BE2C (cell line): Measurements from ENCODE around the gene GYS1.
"Not testable (repeated sequence)": the region's sequence is repeated elsewhere in the genome, so short reads cannot be mapped to it uniquely, and the experiment has no call there.

Experiments
- DNase-seq: peaks from one replicate; pipeline ENCODE4 v3.0.0-alpha.2; 2020
- H3K27me3 ChIP-seq: fragments of 250-450 bp; sonication (Bioruptor Pico); 2 replicates; pipeline ENCODE4 v1.5.1; 2020; ENCODE audit warnings: mild to moderate bottlenecking
- H3K36me3 ChIP-seq: fragments of 250-450 bp; sonication (Bioruptor Pico); 2 replicates; pipeline ENCODE4 v1.5.1; 2020; ENCODE audit warnings: mild to moderate bottlenecking
- H3K4me1 ChIP-seq: fragments of 250-450 bp; sonication (Bioruptor Pico); 2 replicates; pipeline ENCODE4 v1.5.1; 2020
- H3K4me3 ChIP-seq: 2 replicates; pipeline ENCODE4 v1.5.1; 2011; ENCODE audit warnings: low read depth, low read length
- H3K9me3 ChIP-seq: fragments of 250-450 bp; sonication (Bioruptor Pico); 2 replicates; pipeline ENCODE4 v1.5.1; 2020
- TF ChIP-seq, protein P1 (sequence below): IDR thresholded peaks from 2 replicates; pipeline ENCODE4 v1.5.1; 2012; ENCODE audit warnings: mild to moderate bottlenecking, low read depth, low read length

The GYS1 gene

GRCh38 chr19:48935864-48936263 lies 57.2 kb downstream of the GYS1 start:
- H3K36me3 ChIP-seq = no peaks in the 10 kb centered on the region
- no peak for DNase-seq
- H3K27me3 ChIP-seq = peaks cover 7% of the 10 kb centered on the region; the same call in 1 of the 2 replicates
- no peaks in the 10 kb centered on the region for H3K4me1 ChIP-seq
- TF ChIP-seq, protein P1, sequence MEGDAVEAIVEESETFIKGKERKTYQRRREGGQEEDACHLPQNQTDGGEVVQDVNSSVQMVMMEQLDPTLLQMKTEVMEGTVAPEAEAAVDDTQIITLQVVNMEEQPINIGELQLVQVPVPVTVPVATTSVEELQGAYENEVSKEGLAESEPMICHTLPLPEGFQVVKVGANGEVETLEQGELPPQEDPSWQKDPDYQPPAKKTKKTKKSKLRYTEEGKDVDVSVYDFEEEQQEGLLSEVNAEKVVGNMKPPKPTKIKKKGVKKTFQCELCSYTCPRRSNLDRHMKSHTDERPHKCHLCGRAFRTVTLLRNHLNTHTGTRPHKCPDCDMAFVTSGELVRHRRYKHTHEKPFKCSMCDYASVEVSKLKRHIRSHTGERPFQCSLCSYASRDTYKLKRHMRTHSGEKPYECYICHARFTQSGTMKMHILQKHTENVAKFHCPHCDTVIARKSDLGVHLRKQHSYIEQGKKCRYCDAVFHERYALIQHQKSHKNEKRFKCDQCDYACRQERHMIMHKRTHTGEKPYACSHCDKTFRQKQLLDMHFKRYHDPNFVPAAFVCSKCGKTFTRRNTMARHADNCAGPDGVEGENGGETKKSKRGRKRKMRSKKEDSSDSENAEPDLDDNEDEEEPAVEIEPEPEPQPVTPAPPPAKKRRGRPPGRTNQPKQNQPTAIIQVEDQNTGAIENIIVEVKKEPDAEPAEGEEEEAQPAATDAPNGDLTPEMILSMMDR = no peak
- H3K4me3 ChIP-seq = no peak overlapping the region
- no peaks in the 10 kb centered on the region for H3K9me3 ChIP-seq

DNA sequence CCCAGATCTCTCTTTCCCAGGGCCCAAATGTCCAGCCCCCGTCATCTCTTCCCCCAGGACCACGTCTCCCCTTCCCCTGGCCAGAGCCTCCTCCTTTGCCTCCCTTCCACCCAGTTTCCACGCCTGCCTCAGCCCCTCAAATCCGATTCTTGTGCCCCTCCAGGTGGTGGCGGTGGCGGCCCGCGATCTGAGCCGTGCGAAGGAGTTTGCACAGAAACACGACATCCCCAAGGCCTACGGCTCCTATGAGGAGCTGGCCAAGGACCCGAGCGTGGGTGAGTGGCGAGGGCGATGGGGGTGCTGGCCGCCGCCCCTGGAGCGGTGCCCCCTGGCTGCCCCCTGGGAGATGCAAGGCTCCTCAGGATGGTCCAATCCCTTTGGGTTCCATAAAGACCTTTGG lies 58.3 kb downstream of the GYS1 start:
- no peak overlapping the region for H3K4me3 ChIP-seq
- TF ChIP-seq, protein P1 = no peak
- H3K4me1 ChIP-seq = no peaks in the 10 kb centered on the region
- H3K27me3 ChIP-seq = peaks cover 7% of the 10 kb centered on the region; the same call in 1 of the 2 replicates
- no peaks in the 10 kb centered on the region for H3K36me3 ChIP-seq
- H3K9me3 ChIP-seq = no peaks in the 10 kb centered on the region
- DNase-seq = no peak

- Histone ChIP-seq H3K9me3 (no peaks in the 10 kb centered on the region), H3K4me1 (no peaks in the 10 kb centered on the region), H3K4me3 (peak within 1 kb of the TSS; percentile 53), H3K27me3 (peaks cover 7% of the 10 kb centered on the region; the same call in 1 of the 2 replicates), H3K36me3 (no peaks in the 10 kb centered on the region)
- DNase-seq = peak; percentile 77
- TF ChIP-seq, protein P1 = no peak
Observed at GRCh38 chr19:48933382-48933932, 59.7 kb downstream of the GYS1 start, which contains the start of gene DHDH. Gene DHDH, plus strand, starts transcription at chr19:48933699. Its CDS starts 23 bp downstream, at chr19:48933722.

GRCh38 chr19:48928164-48929025 lies 64.7 kb downstream of the GYS1 start:
- peaks cover 7% of the 10 kb centered on the region; the same call in 1 of the 2 replicates for H3K27me3 ChIP-seq
- DNase-seq = no peak
- H3K4me1 ChIP-seq = no peaks in the 10 kb centered on the region
- H3K9me3 ChIP-seq = no peaks in the 10 kb centered on the region
- TF ChIP-seq, protein P1 = no peak
- H3K4me3 ChIP-seq = no peak overlapping the region
- H3K36me3 ChIP-seq = no peaks in the 10 kb centered on the region

DNA sequence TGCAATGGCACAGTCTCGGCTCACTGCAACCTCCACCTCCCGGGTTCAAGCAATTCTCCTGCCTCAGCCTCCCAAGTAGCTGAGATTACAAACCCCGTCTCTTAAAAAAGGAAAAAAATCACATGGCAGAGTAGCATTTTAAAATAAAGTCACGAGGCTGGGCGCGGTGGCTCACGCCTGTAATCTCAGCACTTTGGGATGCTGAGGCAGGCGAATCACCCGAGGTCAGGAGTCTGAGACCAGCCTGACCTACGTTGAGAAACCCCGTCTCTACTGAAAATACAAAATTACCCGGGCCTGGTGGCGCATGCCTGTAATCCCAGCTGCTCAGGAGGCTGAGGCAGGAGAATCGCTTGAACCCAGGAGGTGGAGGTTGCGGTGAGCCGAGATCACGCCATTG lies 65.4 kb downstream of the GYS1 start:
- H3K36me3 ChIP-seq, DNase-seq, H3K4me1 ChIP-seq, H3K4me3 ChIP-seq, H3K27me3 ChIP-seq, H3K9me3 ChIP-seq: not testable (repeated sequence)

DNA sequence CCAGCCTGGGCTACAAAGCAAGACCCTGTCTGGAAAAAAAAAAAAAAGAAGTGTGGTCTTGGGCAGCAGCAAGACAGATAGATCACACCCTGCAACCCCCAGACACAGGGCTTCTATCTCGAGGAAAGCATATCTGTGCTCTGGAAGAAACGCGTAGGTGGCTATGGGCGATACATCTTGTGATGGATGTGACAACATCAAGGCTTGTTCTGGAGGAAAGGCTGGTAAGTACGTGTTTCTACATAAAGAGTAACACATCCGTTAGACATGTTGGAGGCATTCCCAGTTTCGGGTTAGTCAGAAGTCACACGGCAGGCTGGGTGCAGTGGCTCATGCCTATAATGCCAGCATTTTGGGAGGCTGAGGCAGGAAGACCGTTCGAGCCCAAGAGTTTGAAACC lies 66.2 kb downstream of the GYS1 start:
- no peak for DNase-seq

DNA sequence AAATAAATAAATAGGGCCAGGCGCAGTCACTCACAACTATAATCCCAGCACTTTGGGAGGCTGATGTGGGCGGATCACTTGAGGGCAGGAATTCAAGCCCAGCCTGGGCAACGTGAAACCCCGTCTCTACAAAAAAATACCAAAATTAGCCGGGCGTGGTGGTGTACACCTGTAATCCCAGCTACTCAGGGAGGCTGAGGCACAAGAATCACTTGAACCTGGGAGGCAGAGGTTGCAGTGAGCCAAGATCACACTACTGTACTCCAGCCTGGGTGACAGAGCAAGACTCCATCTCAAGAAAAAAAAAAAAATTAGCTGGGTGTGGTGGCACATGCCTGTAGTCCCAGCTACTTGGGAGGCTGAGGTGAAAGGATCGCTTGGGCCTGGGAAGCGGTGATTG lies 67.2 kb downstream of the GYS1 start:
- H3K4me3 ChIP-seq, H3K36me3 ChIP-seq, H3K4me1 ChIP-seq, DNase-seq, H3K27me3 ChIP-seq, H3K9me3 ChIP-seq: not testable (repeated sequence)

More for the DNA sequence above, 66.2 kb downstream of the GYS1 start:
- Histone ChIP-seq H3K27me3 (no peaks in the 10 kb centered on the region), H3K4me3 (no peak overlapping the region), H3K9me3 (no peaks in the 10 kb centered on the region), H3K4me1 (no peaks in the 10 kb centered on the region), H3K36me3 (no peaks in the 10 kb centered on the region)
- TF ChIP-seq, protein P1 = no peak
